Stimulated activated CD8-positive, alpha-beta memory T cell treated with anti-CD3 and anti-CD28 coated beads, Interleukin-15, amount 100 ng/mL, for 1 hour (primary cell): ENCODE data around the gene ACSM3.
"Not testable (repeated sequence)": the region's sequence is repeated elsewhere in the genome, so short reads cannot be mapped to it uniquely, and the experiment has no call there.

ENCODE experiments used
- DNase-seq: peaks from one replicate; pipeline ENCODE4 v3.0.0-alpha.2; 2020; ENCODE audit warnings: low read depth

ACSM3 gene

GRCh38 chr16:20763461-20764232, at the start of gene ACSM3:
ACSM3 (plus strand) TSS chr16:20764014; CDS start chr16:20770035, 6,021 bp downstream.
- peak; percentile 37 for DNase-seq

- not testable (repeated sequence) for DNase-seq
These were observed 46.1 kb upstream of the ACSM3 start for GRCh38 chr16:20717718-20718117.

GRCh38 chr16:20720251-20720650, 43.6 kb upstream of the ACSM3 start:
- no peak for DNase-seq

GRCh38 chr16:20726661-20727060, 37.2 kb upstream of the ACSM3 start:
- no peak for DNase-seq

GRCh38 chr16:20727181-20727580, 36.6 kb upstream of the ACSM3 start:
- no peak for DNase-seq

GRCh38 chr16:20729141-20729540, 34.7 kb upstream of the ACSM3 start:
- DNase-seq = no peak

- no peak for DNase-seq
These were observed 29.8 kb upstream of the ACSM3 start for GRCh38 chr16:20734056-20734455.

GRCh38 chr16:20734782-20735181, 29.0 kb upstream of the ACSM3 start:
- no peak for DNase-seq

- no peak for DNase-seq
These were observed 28.3 kb upstream of the ACSM3 start for GRCh38 chr16:20735490-20735889.

GRCh38 chr16:20740007-20740883, 23.6 kb upstream of the ACSM3 start:
- no peak for DNase-seq

- peak; percentile 82 for DNase-seq
These were observed 22.8 kb upstream of the ACSM3 start for GRCh38 chr16:20740901-20741521.

GRCh38 chr16:20741554-20742285, 22.1 kb upstream of the ACSM3 start, which contains the start of gene THUMPD1:
THUMPD1 (minus strand) TSS chr16:20741818; CDS start chr16:20741739, 79 bp downstream.
- DNase-seq = peak; percentile 97

GRCh38 chr16:20743591-20743990, 20.2 kb upstream of the ACSM3 start:
- DNase-seq = no peak

GRCh38 chr16:20744922-20745440, 18.8 kb upstream of the ACSM3 start:
- no peak for DNase-seq

GRCh38 chr16:20746461-20746860, 17.4 kb upstream of the ACSM3 start:
- no peak for DNase-seq

- DNase-seq = no peak
These were observed 16.6 kb upstream of the ACSM3 start for GRCh38 chr16:20747030-20747816.

GRCh38 chr16:20749474-20749873, 14.3 kb upstream of the ACSM3 start:
- DNase-seq = no peak

- no peak for DNase-seq
These were observed 13.3 kb upstream of the ACSM3 start for GRCh38 chr16:20750558-20750957.

- no peak for DNase-seq
These were observed 10.1 kb upstream of the ACSM3 start for GRCh38 chr16:20753727-20754126.

GRCh38 chr16:20755238-20755637, 8.6 kb upstream of the ACSM3 start:
- DNase-seq = no peak

GRCh38 chr16:20755799-20756198, 8.0 kb upstream of the ACSM3 start:
- not testable (repeated sequence) for DNase-seq
